ENCODE data around the gene SLA2. TPM values are rescaled to one million over a fixed set of nuclear protein-coding genes. Genes with fewer than 3 reads are reported as not detected.

Gene SLA2
- total and polyA plus RNA-seq, 2 of the 8 experiments (the other 6 are each of a cell fraction or from before 2014, with no cell fraction given), result 0.18 TPM; not detected in 1

DNA sequence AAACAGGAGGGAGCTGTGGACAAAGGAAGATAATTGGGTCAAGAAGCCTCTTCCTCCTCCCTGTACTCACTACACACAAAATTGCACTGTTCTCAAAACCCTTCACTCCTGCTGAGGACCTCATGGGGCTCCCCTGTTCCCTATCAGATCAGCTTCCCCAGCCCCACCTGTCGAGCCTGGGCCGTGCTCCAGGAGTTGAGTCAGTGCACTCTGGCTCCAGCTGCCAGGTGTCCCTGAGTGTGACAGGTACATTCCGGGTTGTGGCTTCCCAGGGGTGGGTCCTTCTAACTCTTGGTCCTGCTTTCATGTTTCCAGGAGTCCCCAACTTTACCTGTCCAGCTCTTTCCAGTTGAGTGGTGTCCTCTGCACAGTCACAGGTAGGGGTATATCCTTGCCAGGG is 32.0 kb downstream of the SLA2 start:
- H4K91ac ChIP-seq (replicated peaks; ENCODE audit: insufficient read length, low read length), result no peak overlapping the region
- H4K20me1 ChIP-seq (replicated peaks in 1 of 2; ENCODE audit: control insufficient read depth in 1 of 2, insufficient read depth in 2 of 2, low read length in 2 of 2), result peaks cover 0 to 7% of the 10 kb centered on the region in 2 experiments
- H3K27me3 ChIP-seq (replicated peaks in 1 of 4; ENCODE audit: control insufficient read depth in 3 of 4, extremely low read depth in 1 of 4, insufficient read depth in 3 of 4, low read length in 3 of 4), result no peaks in the 10 kb centered on the region
- H2BK20ac ChIP-seq (ENCODE audit: low read length), result no peak overlapping the region
- H3K14ac ChIP-seq (ENCODE audit: insufficient read length), result no peak overlapping the region
- no peak overlapping the region for H2BK15ac ChIP-seq (ENCODE audit: low read length)
- H4K8ac ChIP-seq (ENCODE audit: extremely low read depth, insufficient read depth, low read length), result no peak overlapping the region
- no peak overlapping the region for H3K56ac ChIP-seq (replicated peaks; ENCODE audit: insufficient read length, low read depth, low read length)
- no peak overlapping the region for H2AK5ac ChIP-seq (ENCODE audit: low read depth, low read length)
- peaks cover 2% of the 10 kb centered on the region for H3K79me1 ChIP-seq (ENCODE audit: low read depth, low read length)
- DNase-seq (ENCODE audit: low read depth in 1 of 2, low spot score in 2 of 2) (no peak), FAIRE-seq (no peak)
- H3K4me2 ChIP-seq (ENCODE audit: insufficient read depth in 1 of 2, low read depth in 2 of 2, low read length in 2 of 2), result no peak overlapping the region
- no peaks in the 10 kb centered on the region for H3K23me2 ChIP-seq (ENCODE audit: low read depth, low read length)
- no peaks in the 10 kb centered on the region for H3K4me1 ChIP-seq (replicated peaks in 1 of 4; ENCODE audit: control insufficient read depth in 3 of 4, insufficient read depth in 4 of 4, low read length in 3 of 4)
- no peak overlapping the region for H2BK120ac ChIP-seq (replicated peaks; ENCODE audit: low read depth, low read length)
- POLR2A ChIA-PET (ENCODE audit: partially characterized antibody), result interaction anchor here (0.7 to 2.2 kb wide), 5 partner anchors 9 to 63 kb away, joined by 4 to 10 read pairs (median 4); partner anchors contain the start of gene RAB5IF
- H3K4me3 ChIP-seq (ENCODE audit: extremely low read depth in 1 of 4, insufficient read depth in 2 of 4, low read depth in 3 of 4, low read length in 4 of 4), result no peak overlapping the region
- H3K18ac ChIP-seq (ENCODE audit: extremely low read depth, low read length), result no peak overlapping the region
- peak overlapping the region in 1 of 4 experiments; percentile 46; a peak in 1 of 7 replicates for H3K9ac ChIP-seq (replicated peaks in 1 of 4; ENCODE audit: extremely low read depth in 1 of 4, low read depth in 3 of 4, low read length in 3 of 4)
- H3K23ac ChIP-seq (ENCODE audit: insufficient read length), result no peak overlapping the region
- no peak for TF ChIP-seq CTCF (IDR thresholded peaks at IDR 0.05; ENCODE audit: control extremely low read depth in 1 of 3, insufficient read depth in 1 of 3, low read depth in 1 of 3, low read length in 3 of 3)
- TF ChIP-seq BCL11A (IDR thresholded peaks at IDR 0.05; ENCODE audit: low read depth in 2 of 2, low read length in 2 of 2), result no peak
- TF ChIP-seq KDM5A (IDR thresholded peaks at IDR 0.05; ENCODE audit: low read length), result no peak
- TF ChIP-seq SIX5 (IDR thresholded peaks at IDR 0.05; ENCODE audit: low read depth, low read length), result no peak
- TF ChIP-seq SRF (IDR thresholded peaks at IDR 0.05; ENCODE audit: low read depth, low read length), result no peak
- TF ChIP-seq CREB1 (IDR thresholded peaks at IDR 0.05), result no peak
- no peak for TF ChIP-seq KDM1A (IDR thresholded peaks at IDR 0.05; ENCODE audit: borderline replicate concordance, low read length)
- no peak for TF ChIP-seq SIRT6 (IDR thresholded peaks at IDR 0.05; ENCODE audit: low read length)
- TF ChIP-seq TCF12 (IDR thresholded peaks at IDR 0.05; ENCODE audit: low read depth, low read length), result no peak
- TF ChIP-seq TAF7 (optimal IDR thresholded peaks at IDR 0.05; ENCODE audit: borderline replicate concordance, low read depth, low read length), result no peak
- no peak for TF ChIP-seq JUN (IDR thresholded peaks at IDR 0.05; ENCODE audit: low read depth, low read length)
- no peak overlapping the region for H2AFZ ChIP-seq (ENCODE audit: low read length)
- no peak overlapping the region for H3K4ac ChIP-seq (replicated peaks; ENCODE audit: insufficient read length, low read depth, low read length)
- CTCF ChIA-PET (ENCODE audit: partially characterized antibody), result interaction anchor here (0.6 to 6.9 kb wide), 13 partner anchors 9 to 141 kb away, joined by 3 to 92 read pairs (median 6); partner anchors contain the start of genes MYL9 and RAB5IF
- H3K9me3 ChIP-seq (ENCODE audit: insufficient read depth in 2 of 2, low read depth in 1 of 2, low read length in 1 of 2), result no peaks in the 10 kb centered on the region
- no peak overlapping the region for H2BK5ac ChIP-seq (ENCODE audit: low read depth, low read length)
- H3K79me2 ChIP-seq (ENCODE audit: control insufficient read depth in 1 of 2, insufficient read depth in 2 of 2, low read length in 2 of 2), result no peaks in the 10 kb centered on the region
- WGBS, 2 experiments (ENCODE audit: extremely low coverage in 1 of 2, insufficient coverage in 1 of 2, insufficient read length in 1 of 2, insufficient replicate concordance in 2 of 2, low coverage in 1 of 2, low lambda C conversion rate in 2 of 2, missing lambda C conversion rate in 1 of 2), result 91% methylated on average over 3 of the region's 3 CpGs; no CpG with 5 or more reads in 1 of the 2 experiments
- no peak overlapping the region for H2BK12ac ChIP-seq (ENCODE audit: low read depth, low read length)
- no peak overlapping the region for H3K27ac ChIP-seq (ENCODE audit: low read depth, low read length)
- H4K5ac ChIP-seq (ENCODE audit: insufficient read length, low read depth, low read length), result no peak overlapping the region
- peaks cover 11 to 36% (median 33%) of the 10 kb centered on the region in 4 experiments for H3K36me3 ChIP-seq (ENCODE audit: control insufficient read depth in 2 of 4, insufficient read depth in 4 of 4, low read length in 3 of 4)
